Activated naive CD4-positive, alpha-beta T cell treated with anti-CD3 and anti-CD28 coated beads for 36 hours (primary cell): ENCODE measurements around the gene TAS2R31. TPM values are rescaled to one million over a fixed set of nuclear protein-coding genes. Genes with fewer than 3 reads are reported as not detected.
"Not testable (repeated sequence)": the region's sequence is repeated elsewhere in the genome, so short reads cannot be mapped to it uniquely, and the experiment has no call there.

Experiments used
- CTCF ChIA-PET: fragments of 350-600 bp; sonication (Branson Sonifier 250); formaldehyde crosslinking; loops from one replicate; lab custom pipeline; 2021; ENCODE audit warnings: antibody characterized with exemption; lab: Charles Lee
- DNase-seq: peaks from one replicate; pipeline ENCODE4 v3.0.0-alpha.2; 2020
- H3K27ac Mint-ChIP-seq: one replicate; pipeline ENCODE4 v1.8.0; 2021; ENCODE audit warnings: mild to moderate bottlenecking, mixed read lengths
- H3K27me3 Mint-ChIP-seq: one replicate; pipeline ENCODE4 v1.8.0; 2021; ENCODE audit warnings: low read depth, mixed read lengths
- H3K36me3 Mint-ChIP-seq: one replicate; pipeline ENCODE4 v1.8.0; 2021; ENCODE audit warnings: low read depth, mixed read lengths
- H3K4me1 Mint-ChIP-seq: one replicate; pipeline ENCODE4 v1.8.0; 2021; ENCODE audit warnings: low read depth, mixed read lengths
- H3K4me3 Mint-ChIP-seq: one replicate; pipeline ENCODE4 v1.8.0; 2021; ENCODE audit warnings: mild to moderate bottlenecking, moderate library complexity, mixed read lengths
- H3K9me3 Mint-ChIP-seq: one replicate; pipeline ENCODE4 v1.8.0; 2021; ENCODE audit warnings: mixed read lengths
- intact Hi-C: fragments of 100-400 bp; cut with micrococcal nuclease; formaldehyde crosslinking; loops from one replicate; pipeline ENCODE4 v1.15.1; 2023
- total RNA-seq, 2 experiments: library from RNA; stranded (reverse); gene quantifications; one replicate each; pipeline ENCODE4 v1.2.3, GENCODE V29; 2021

The TAS2R31 gene, protein sequence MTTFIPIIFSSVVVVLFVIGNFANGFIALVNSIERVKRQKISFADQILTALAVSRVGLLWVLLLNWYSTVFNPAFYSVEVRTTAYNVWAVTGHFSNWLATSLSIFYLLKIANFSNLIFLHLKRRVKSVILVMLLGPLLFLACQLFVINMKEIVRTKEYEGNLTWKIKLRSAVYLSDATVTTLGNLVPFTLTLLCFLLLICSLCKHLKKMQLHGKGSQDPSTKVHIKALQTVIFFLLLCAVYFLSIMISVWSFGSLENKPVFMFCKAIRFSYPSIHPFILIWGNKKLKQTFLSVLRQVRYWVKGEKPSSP
- total RNA-seq: 1 to 10 TPM; 1.1 to 1.4 TPM

GRCh38 chr12:11031307-11031706 is at the start of gene TAS2R31:
TAS2R31 (minus strand) TSS chr12:11031407; CDS start chr12:11031335, 72 bp downstream.
- intact Hi-C loops: no loop called here
- H3K36me3 Mint-ChIP-seq: peaks cover 30% of the 10 kb centered on the region
- DNase-seq: no peak

DNA sequence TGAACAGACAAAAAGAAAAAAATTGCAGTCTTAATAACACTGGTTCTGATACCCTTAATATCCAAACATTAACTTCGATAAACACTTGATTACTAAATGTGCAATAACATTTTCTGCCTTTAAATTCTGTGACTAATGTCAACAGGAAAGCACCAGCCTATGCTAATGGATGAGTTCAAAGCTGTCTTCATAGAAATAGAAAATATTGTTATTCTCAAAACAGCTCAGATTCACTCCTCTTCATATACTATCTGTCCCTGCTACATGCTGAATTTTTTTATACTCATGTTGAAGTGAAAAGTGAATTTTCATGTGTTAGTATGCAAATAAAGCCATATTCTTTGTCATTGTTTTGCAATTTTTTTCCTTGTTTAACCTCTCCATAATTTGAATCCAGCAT is 47.0 kb upstream of the TAS2R31 start:
- CTCF ChIA-PET: no interaction called here
- no peaks in the 10 kb centered on the region for H3K27me3 Mint-ChIP-seq
- no peak overlapping the region for H3K4me3 Mint-ChIP-seq
- peaks cover 6% of the 10 kb centered on the region for H3K9me3 Mint-ChIP-seq
- H3K27ac Mint-ChIP-seq: no peak overlapping the region
- H3K4me1 Mint-ChIP-seq: peaks cover 4% of the 10 kb centered on the region
- DNase-seq: no peak
- intact Hi-C loops: no loop called here
- H3K36me3 Mint-ChIP-seq: peaks cover 4% of the 10 kb centered on the region

More at GRCh38 chr12:11031307-11031706, at the start of gene TAS2R31:
- Mint-ChIP-seq H3K27me3 (no peaks in the 10 kb centered on the region), H3K27ac (no peak within 1 kb of the TSS), H3K4me1 (no peaks in the 10 kb centered on the region), H3K9me3 (no peaks in the 10 kb centered on the region), H3K4me3 (no peak within 1 kb of the TSS)
- CTCF ChIA-PET: no interaction called here

DNA sequence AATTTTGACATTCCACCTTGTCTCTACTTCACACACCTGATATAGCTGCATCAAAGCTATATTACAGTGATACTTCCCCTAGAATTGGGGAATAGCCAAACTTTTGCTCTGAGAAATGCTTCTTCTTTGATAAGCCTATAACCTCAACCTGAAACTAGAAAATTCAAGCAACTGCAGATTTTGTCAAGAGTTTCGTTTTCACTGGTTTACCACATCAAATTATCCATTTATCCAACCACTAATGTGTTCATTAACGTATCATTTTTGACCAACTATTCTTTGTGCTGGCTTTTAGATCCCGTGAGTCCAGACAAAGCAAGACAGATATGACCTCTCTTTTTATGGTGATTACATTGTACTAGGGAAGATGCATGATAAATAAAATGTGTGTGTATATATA is 44.4 kb upstream of the TAS2R31 start:
- Mint-ChIP-seq H3K36me3 (peaks cover 4% of the 10 kb centered on the region), H3K9me3 (no peaks in the 10 kb centered on the region), H3K27me3 (no peaks in the 10 kb centered on the region), H3K27ac (no peak overlapping the region), H3K4me3 (no peak overlapping the region), H3K4me1 (peaks cover 4% of the 10 kb centered on the region)
- CTCF ChIA-PET: no interaction called here
- no peak for DNase-seq
- intact Hi-C loops: no loop called here

DNA sequence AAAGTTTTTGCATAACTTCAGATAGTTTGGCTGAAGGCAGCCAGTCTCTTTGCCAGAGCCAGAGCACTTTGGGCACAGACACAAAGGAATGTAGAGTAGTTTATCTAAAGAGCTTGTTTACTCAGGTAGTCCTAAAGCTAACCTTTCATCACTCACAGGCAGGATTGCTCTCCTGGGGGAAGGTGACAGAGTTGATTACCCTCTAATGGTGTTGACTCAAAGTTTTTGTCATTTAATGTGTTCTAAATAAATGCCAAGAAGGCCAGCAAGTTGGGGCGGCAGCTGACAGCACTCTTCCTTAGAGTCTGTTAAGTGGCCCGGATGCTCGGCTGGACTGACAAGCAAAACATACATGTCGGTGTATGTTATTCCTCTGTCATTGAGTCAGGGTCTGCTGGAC is 40.2 kb upstream of the TAS2R31 start:
- CTCF ChIA-PET: no interaction called here
- intact Hi-C loops: no loop called here
- DNase-seq: no peak

GRCh38 chr12:11070999-11071398 is 39.8 kb upstream of the TAS2R31 start:
- Mint-ChIP-seq H3K4me1 (peaks cover 4% of the 10 kb centered on the region), H3K36me3 (peaks cover 8% of the 10 kb centered on the region), H3K9me3 (no peaks in the 10 kb centered on the region), H3K27me3 (no peaks in the 10 kb centered on the region), H3K4me3 (no peak overlapping the region), H3K27ac (no peak overlapping the region)
- DNase-seq: no peak
- CTCF ChIA-PET: no interaction called here
- intact Hi-C loops: loop anchor here (1.0 kb wide), 1 partner anchor 56 kb away; no protein-coding TSS in a partner anchor

More for the DNA sequence above, 40.2 kb upstream of the TAS2R31 start:
- Mint-ChIP-seq H3K9me3 (no peaks in the 10 kb centered on the region), H3K36me3 (peaks cover 8% of the 10 kb centered on the region), H3K4me3 (no peak overlapping the region), H3K27ac (no peak overlapping the region), H3K27me3 (no peaks in the 10 kb centered on the region), H3K4me1 (peaks cover 4% of the 10 kb centered on the region)

DNA sequence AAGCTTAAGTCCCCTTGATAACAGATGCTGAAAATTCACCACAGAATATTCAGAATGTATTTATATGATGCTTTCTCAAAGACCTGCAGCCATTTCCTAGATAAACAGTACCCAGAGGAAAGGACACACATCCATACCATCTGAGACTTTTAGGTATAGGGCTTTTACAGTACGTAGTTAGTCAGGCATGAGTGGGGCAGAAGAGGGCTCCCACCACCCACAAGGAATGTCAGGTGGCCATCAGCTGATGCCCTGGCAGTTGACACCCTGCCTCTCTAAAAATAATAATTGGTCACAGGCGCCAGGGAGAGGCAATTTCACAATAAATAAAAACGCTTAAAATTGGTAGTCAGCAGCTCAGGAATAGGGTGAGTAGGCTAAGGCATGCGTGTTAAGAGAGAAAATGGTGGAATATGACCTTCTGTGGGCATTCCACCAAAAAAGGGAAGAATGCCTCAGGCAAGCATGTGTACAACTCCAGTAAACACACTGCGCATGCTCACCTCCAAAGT is 38.7 kb upstream of the TAS2R31 start:
- Mint-ChIP-seq H3K4me3 (no peak overlapping the region), H3K27me3 (no peaks in the 10 kb centered on the region), H3K4me1 (no peaks in the 10 kb centered on the region), H3K9me3 (no peaks in the 10 kb centered on the region), H3K36me3 (peaks cover 8% of the 10 kb centered on the region), H3K27ac (no peak overlapping the region)
- intact Hi-C loops: loop anchor here (1.0 kb wide), 1 partner anchor 55 kb away; no protein-coding TSS in a partner anchor
- DNase-seq: no peak
- CTCF ChIA-PET: no interaction called here

GRCh38 chr12:11067514-11067913 is 36.3 kb upstream of the TAS2R31 start:
- Mint-ChIP-seq H3K4me3 (no peak overlapping the region), H3K36me3 (peaks cover 10% of the 10 kb centered on the region), H3K4me1 (no peaks in the 10 kb centered on the region), H3K27me3 (no peaks in the 10 kb centered on the region), H3K27ac (no peak overlapping the region), H3K9me3 (no peaks in the 10 kb centered on the region)
- CTCF ChIA-PET: interaction anchor here (0.6 kb wide), 1 partner anchor 126 kb away, joined by 3 read pairs; no protein-coding TSS in a partner anchor
- intact Hi-C loops: no loop called here
- no peak for DNase-seq

- H3K9me3 Mint-ChIP-seq, H3K36me3 Mint-ChIP-seq, H3K27ac Mint-ChIP-seq, DNase-seq, H3K4me3 Mint-ChIP-seq, H3K27me3 Mint-ChIP-seq, H3K4me1 Mint-ChIP-seq, intact Hi-C loops, CTCF ChIA-PET: not testable (repeated sequence)
Measured at GRCh38 chr12:11062194-11062593, 31.0 kb upstream of the TAS2R31 start, which contains the start of gene TAS2R46. TAS2R46 (minus strand) TSS chr12:11062294; CDS start chr12:11062294, 0 bp downstream.

DNA sequence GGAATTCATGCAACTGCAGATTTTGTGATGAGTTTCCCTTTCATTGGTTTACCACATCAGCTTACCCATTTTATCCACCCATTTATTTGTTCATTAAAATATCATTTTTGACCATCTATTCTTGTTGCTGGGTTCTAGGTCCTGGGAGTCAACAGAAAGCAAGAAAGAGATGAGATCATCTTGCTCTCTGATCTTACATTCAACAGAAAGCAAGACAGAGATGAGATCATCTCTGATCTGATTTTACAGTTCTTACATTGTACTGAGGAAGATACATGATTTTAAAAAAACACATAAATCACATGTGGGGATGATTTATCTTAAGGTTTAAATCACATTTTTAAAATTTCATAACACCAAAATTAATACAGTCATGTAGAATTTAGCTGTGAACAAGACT is 28.6 kb upstream of the TAS2R31 start:
- Mint-ChIP-seq H3K36me3 (peaks cover 15% of the 10 kb centered on the region), H3K9me3 (no peaks in the 10 kb centered on the region), H3K4me3 (no peak overlapping the region), H3K27ac (no peak overlapping the region), H3K27me3 (no peaks in the 10 kb centered on the region), H3K4me1 (peaks cover 4% of the 10 kb centered on the region)
- no peak for DNase-seq
- intact Hi-C loops: no loop called here
- CTCF ChIA-PET: no interaction called here

GRCh38 chr12:11059041-11059440 is 27.8 kb upstream of the TAS2R31 start:
- no peaks in the 10 kb centered on the region for H3K9me3 Mint-ChIP-seq

DNA sequence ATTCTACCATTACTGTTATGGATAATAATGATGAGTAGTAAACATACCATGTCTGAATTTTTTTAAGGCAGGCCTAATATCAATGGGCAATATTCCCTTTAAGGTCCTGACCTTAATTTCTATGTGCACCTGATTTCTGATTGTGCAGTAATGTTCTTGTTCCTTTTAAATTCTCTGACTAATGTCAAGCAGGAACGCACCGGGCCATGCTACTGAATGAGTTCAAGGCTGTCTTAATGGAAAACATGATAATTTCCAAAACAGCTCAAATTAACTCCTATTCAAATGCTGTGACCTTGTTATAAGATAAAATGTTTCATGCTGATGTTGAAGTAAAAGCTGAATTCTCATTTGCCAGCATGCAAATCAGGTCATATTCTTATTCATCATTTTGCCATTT is 24.1 kb upstream of the TAS2R31 start:
- no peaks in the 10 kb centered on the region for H3K27me3 Mint-ChIP-seq
- H3K36me3 Mint-ChIP-seq: peaks cover 23% of the 10 kb centered on the region
- no peak for DNase-seq
- H3K4me1 Mint-ChIP-seq: peaks cover 3% of the 10 kb centered on the region
- no peak overlapping the region for H3K4me3 Mint-ChIP-seq
- intact Hi-C loops: no loop called here
- H3K27ac Mint-ChIP-seq: no peak overlapping the region
- peaks cover 14% of the 10 kb centered on the region for H3K9me3 Mint-ChIP-seq
- CTCF ChIA-PET: no interaction called here

More at GRCh38 chr12:11059041-11059440, 27.8 kb upstream of the TAS2R31 start:
- peaks cover 4% of the 10 kb centered on the region for H3K4me1 Mint-ChIP-seq
- no peak for DNase-seq
- H3K27ac Mint-ChIP-seq: no peak overlapping the region
- CTCF ChIA-PET: no interaction called here
- H3K4me3 Mint-ChIP-seq: no peak overlapping the region
- intact Hi-C loops: no loop called here
- H3K36me3 Mint-ChIP-seq: peaks cover 13% of the 10 kb centered on the region
- H3K27me3 Mint-ChIP-seq: no peaks in the 10 kb centered on the region

DNA sequence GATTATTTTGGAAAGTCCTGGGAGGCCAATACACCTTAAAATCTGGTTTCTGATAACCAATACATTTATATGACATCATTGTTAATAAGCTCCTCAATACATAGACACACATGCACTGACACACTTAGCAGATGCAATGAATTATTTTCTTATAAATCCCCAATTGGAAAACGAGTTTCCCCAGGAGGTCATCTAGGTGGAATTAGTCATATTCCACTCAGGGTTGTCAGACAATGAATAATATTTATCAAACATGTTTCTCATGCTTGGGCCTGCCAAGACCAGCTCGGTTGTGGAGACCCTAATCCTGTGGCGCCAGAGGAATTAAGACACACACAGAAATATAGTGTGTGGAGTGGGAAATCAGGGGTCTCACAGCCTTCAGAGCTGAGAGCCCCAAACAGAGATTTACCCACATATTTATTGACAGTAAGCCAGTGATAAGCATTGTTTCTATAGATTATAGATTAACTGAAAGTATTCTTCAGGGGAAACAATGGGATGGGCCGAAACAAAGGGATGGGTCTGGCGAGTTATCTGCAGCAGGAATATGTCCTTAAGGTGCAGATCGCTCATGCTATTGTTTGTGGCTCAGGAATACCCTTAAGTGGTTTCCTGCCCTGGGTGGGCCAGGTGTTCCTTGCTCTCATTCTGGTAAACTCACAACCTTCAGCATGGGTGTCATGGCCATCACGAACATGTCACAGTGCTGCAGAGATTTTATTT is 18.8 kb upstream of the TAS2R31 start:
- Mint-ChIP-seq H3K9me3 (peaks cover 17% of the 10 kb centered on the region), H3K36me3 (peaks cover 31% of the 10 kb centered on the region)
- DNase-seq, intact Hi-C loops, H3K27ac Mint-ChIP-seq, CTCF ChIA-PET, H3K4me1 Mint-ChIP-seq, H3K4me3 Mint-ChIP-seq, H3K27me3 Mint-ChIP-seq: not testable (repeated sequence)
